LNCAP (cell line): ENCODE data around the gene KCNK18.

ENCODE experiments used
- CTCF ChIP-seq: fragments of 450-650 bp; IDR thresholded peaks from 2 replicates; pipeline ENCODE4 v1.5.1; 2017; ENCODE audit warnings: mild to moderate bottlenecking

Gene KCNK18

GRCh38 chr10:117217196-117217761 is 20.0 kb downstream of the KCNK18 start:
- TF ChIP-seq CTCF: no peak

- no peak for TF ChIP-seq CTCF
Measured at GRCh38 chr10:117218654-117219053, 21.4 kb downstream of the KCNK18 start.

GRCh38 chr10:117221156-117221711 is 23.9 kb downstream of the KCNK18 start:
- no peak for TF ChIP-seq CTCF

- no peak for TF ChIP-seq CTCF
Measured at GRCh38 chr10:117222552-117222951, 25.3 kb downstream of the KCNK18 start.

GRCh38 chr10:117222976-117223692 is 25.8 kb downstream of the KCNK18 start:
- no peak for TF ChIP-seq CTCF

GRCh38 chr10:117223693-117224430 is 26.6 kb downstream of the KCNK18 start:
- no peak for TF ChIP-seq CTCF

- no peak for TF ChIP-seq CTCF
Measured at GRCh38 chr10:117224881-117225280, 27.6 kb downstream of the KCNK18 start.
